Upper lobe of left lung (tissue), 4 donors: ENCODE measurements around the gene RTL10.

Source experiments
- CTCF ChIP-seq, 6 experiments: fragments of 450-650 bp in 4 of 6; fragments of 200-600 bp in 2 of 6; sonication (generic) in 2 of 6; IDR thresholded peaks; one replicate each; pipeline ENCODE4 v1.5.1; 2016 to 2019; ENCODE audit warnings: antibody characterized with exemption in 6 of 6
- POLR2A ChIP-seq, 4 donors: fragments of 450-650 bp; IDR thresholded peaks; one replicate each; pipeline ENCODE4 v1.5.1; 2016 to 2017; ENCODE audit warnings: antibody characterized with exemption in 4 of 4, mild to moderate bottlenecking in 2 of 4

- TF ChIP-seq CTCF (IDR thresholded peaks at IDR 0.05) (no peak), POLR2A (IDR thresholded peaks at IDR 0.05) (no peak)
These were observed 12.9 kb upstream of the RTL10 start for GRCh38 chr22:19867617-19868016.
